Posterior cingulate gyrus (tissue), 11 donors: ENCODE measurements around the gene NKIRAS1.
"Not testable (repeated sequence)": the region's sequence is repeated elsewhere in the genome, so short reads cannot be mapped to it uniquely, and the experiment has no call there.

Source experiments
- DNase-seq, 10 donors: peaks; one replicate each; pipeline versions ENCODE4 v3.0.0 to v3.0.0-alpha.2; 2020 to 2021; ENCODE audit warnings: mixed read lengths in 3 of 10
- intact Hi-C: fragments of 100-400 bp; cut with DNase I; formaldehyde crosslinking; loops from one replicate; pipeline ENCODE4 v1.15.1; 2023

The NKIRAS1 gene

GRCh38 chr3:23913182-23913581 lies 3.6 kb downstream of the NKIRAS1 start:
- no peak for DNase-seq
- intact Hi-C loops: loop anchor here (10.0 kb wide), 1 partner anchor 78 kb away; no protein-coding TSS in a partner anchor

- intact Hi-C loops: loop anchor here (10.0 kb wide), 1 partner anchor 78 kb away; no protein-coding TSS in a partner anchor
- DNase-seq: not testable (repeated sequence)
Measured at GRCh38 chr3:23912335-23912734, 4.5 kb downstream of the NKIRAS1 start.

GRCh38 chr3:23911397-23911796 lies 5.4 kb downstream of the NKIRAS1 start:
- DNase-seq: no peak
- intact Hi-C loops: loop anchor here (10.0 kb wide), 1 partner anchor 77 kb away; no protein-coding TSS in a partner anchor

GRCh38 chr3:23909341-23909740 lies 7.4 kb downstream of the NKIRAS1 start:
- DNase-seq: no peak
- intact Hi-C loops: no loop called here

GRCh38 chr3:23904545-23904944 lies 12.2 kb downstream of the NKIRAS1 start:
- intact Hi-C loops: no loop called here

GRCh38 chr3:23900744-23901143 lies 16.0 kb downstream of the NKIRAS1 start:
- intact Hi-C loops: no loop called here
- no peak for DNase-seq

More at GRCh38 chr3:23904545-23904944, 12.2 kb downstream of the NKIRAS1 start:
- no peak for DNase-seq

GRCh38 chr3:23895181-23895580 lies 21.6 kb downstream of the NKIRAS1 start:
- DNase-seq: no peak
- intact Hi-C loops: no loop called here

- intact Hi-C loops: no loop called here
Measured at GRCh38 chr3:23894254-23895061, 22.3 kb downstream of the NKIRAS1 start.

GRCh38 chr3:23889950-23890349 lies 26.8 kb downstream of the NKIRAS1 start:
- intact Hi-C loops: no loop called here
- DNase-seq: no peak

More at GRCh38 chr3:23894254-23895061, 22.3 kb downstream of the NKIRAS1 start:
- DNase-seq: no peak

- no peak for DNase-seq
- intact Hi-C loops: no loop called here
Measured at GRCh38 chr3:23889386-23889785, 27.4 kb downstream of the NKIRAS1 start.

GRCh38 chr3:23888617-23889228 lies 28.1 kb downstream of the NKIRAS1 start:
- intact Hi-C loops: no loop called here
- DNase-seq: no peak

- no peak for DNase-seq
- intact Hi-C loops: no loop called here
Measured at GRCh38 chr3:23886311-23886710, 30.5 kb downstream of the NKIRAS1 start.

GRCh38 chr3:23885210-23885609 lies 31.6 kb downstream of the NKIRAS1 start:
- intact Hi-C loops: no loop called here

GRCh38 chr3:23884481-23884880 lies 32.3 kb downstream of the NKIRAS1 start:
- DNase-seq: no peak
- intact Hi-C loops: no loop called here

More at GRCh38 chr3:23885210-23885609, 31.6 kb downstream of the NKIRAS1 start:
- DNase-seq: no peak

- no peak for DNase-seq
- intact Hi-C loops: no loop called here
Measured at GRCh38 chr3:23882487-23882918, 34.3 kb downstream of the NKIRAS1 start.

GRCh38 chr3:23881993-23882392 lies 34.8 kb downstream of the NKIRAS1 start:
- intact Hi-C loops, DNase-seq: not testable (repeated sequence)

- no peak for DNase-seq
Measured at GRCh38 chr3:23880703-23881339, 36.0 kb downstream of the NKIRAS1 start.

GRCh38 chr3:23879485-23879884 lies 37.3 kb downstream of the NKIRAS1 start:
- intact Hi-C loops: no loop called here
- DNase-seq: no peak

More at GRCh38 chr3:23880703-23881339, 36.0 kb downstream of the NKIRAS1 start:
- intact Hi-C loops: no loop called here

- no peak for DNase-seq
Measured at GRCh38 chr3:23877329-23877980, 39.3 kb downstream of the NKIRAS1 start.

GRCh38 chr3:23876923-23877322 lies 39.9 kb downstream of the NKIRAS1 start:
- DNase-seq: no peak
- intact Hi-C loops: no loop called here

More at GRCh38 chr3:23877329-23877980, 39.3 kb downstream of the NKIRAS1 start:
- intact Hi-C loops: no loop called here
